Measurements from ENCODE around the gene C1QTNF9.
A peak's percentile ranks its signal among the peaks of the same experiment; 100 is the strongest.

C1QTNF9 gene

GRCh38 chr13:24355103-24355502, 45.7 kb downstream of the C1QTNF9 start:
- no peak overlapping the region for H3K4me2 ChIP-seq (ENCODE audit: low read length)
- no peak overlapping the region for H3K23ac ChIP-seq (ENCODE audit: low read length)
- no peak overlapping the region for H2AFZ ChIP-seq (ENCODE audit: insufficient read depth, low read length, poor library complexity)
- H2BK120ac ChIP-seq (ENCODE audit: insufficient read depth, low read length, poor library complexity) = no peak overlapping the region
- no peak overlapping the region for H4K91ac ChIP-seq (ENCODE audit: low read depth, low read length)
- no peak overlapping the region for H2BK5ac ChIP-seq (ENCODE audit: low read depth, low read length, poor library complexity)
- H3K4ac ChIP-seq (ENCODE audit: low read depth, low read length) = no peak overlapping the region
- H2BK12ac ChIP-seq (ENCODE audit: low read length) = no peak overlapping the region
- no peaks in the 10 kb centered on the region for H3K27me3 ChIP-seq (ENCODE audit: insufficient read depth, low read length)
- no peak overlapping the region for H3K18ac ChIP-seq (ENCODE audit: low read length)
- DNase-seq = peak in 1 of 2 donors; percentile 13
- H3K14ac ChIP-seq (ENCODE audit: low read length) = no peak overlapping the region
- no peaks in the 10 kb centered on the region for H3K79me2 ChIP-seq (ENCODE audit: control insufficient read depth, insufficient read depth, low read length, poor library complexity)
- no peak overlapping the region for H3K27ac ChIP-seq (ENCODE audit: low read depth, low read length)
- H3K4me1 ChIP-seq (ENCODE audit: control insufficient read depth in 1 of 2, insufficient read depth in 2 of 2, low read length in 2 of 2) = no peaks in the 10 kb centered on the region
- WGBS (ENCODE audit: extremely low coverage, insufficient coverage, insufficient read length) = no CpG with 5 or more reads among the region's 13 CpGs
- H3K36me3 ChIP-seq (ENCODE audit: control insufficient read depth in 1 of 2, insufficient read depth in 2 of 2, low read length in 2 of 2) = no peaks in the 10 kb centered on the region
- no peak overlapping the region for H4K12ac ChIP-seq (ENCODE audit: low read depth, low read length)
- no peak overlapping the region for H4K8ac ChIP-seq (ENCODE audit: low read depth, low read length)
- no peak overlapping the region for H3K9ac ChIP-seq (ENCODE audit: low read length)
- H3K79me1 ChIP-seq (ENCODE audit: low read length) = no peaks in the 10 kb centered on the region
- H3K4me3 ChIP-seq (ENCODE audit: low read depth, low read length) = no peak overlapping the region
- peaks cover 14% of the 10 kb centered on the region for H3K9me3 ChIP-seq (ENCODE audit: insufficient read depth, low read depth, low read length)
- H2AK5ac ChIP-seq (ENCODE audit: low read length) = no peak overlapping the region

GRCh38 chr13:24356270-24356669, 46.9 kb downstream of the C1QTNF9 start:
- no peak overlapping the region for H3K4me2 ChIP-seq (ENCODE audit: low read length)

GRCh38 chr13:24356837-24357236, 47.5 kb downstream of the C1QTNF9 start:
- Histone ChIP-seq H3K4me1 (ENCODE audit: control insufficient read depth in 1 of 2, insufficient read depth in 2 of 2, low read length in 2 of 2) (no peaks in the 10 kb centered on the region), H3K36me3 (ENCODE audit: control insufficient read depth in 1 of 2, insufficient read depth in 2 of 2, low read length in 2 of 2) (no peaks in the 10 kb centered on the region), H3K9me3 (ENCODE audit: insufficient read depth, low read depth, low read length) (peaks cover 15% of the 10 kb centered on the region), H3K4me2 (ENCODE audit: low read length) (no peak overlapping the region), H2AFZ (ENCODE audit: insufficient read depth, low read length, poor library complexity) (no peak overlapping the region), H3K9ac (ENCODE audit: low read length) (no peak overlapping the region), H3K4ac (ENCODE audit: low read depth, low read length) (no peak overlapping the region), H2AK5ac (ENCODE audit: low read length) (no peak overlapping the region), H3K18ac (ENCODE audit: low read length) (no peak overlapping the region), H3K27me3 (ENCODE audit: insufficient read depth, low read length) (no peaks in the 10 kb centered on the region), H4K91ac (ENCODE audit: low read depth, low read length) (no peak overlapping the region), H3K79me1 (ENCODE audit: low read length) (no peaks in the 10 kb centered on the region), H3K79me2 (ENCODE audit: control insufficient read depth, insufficient read depth, low read length, poor library complexity) (no peaks in the 10 kb centered on the region), H3K4me3 (ENCODE audit: low read depth, low read length) (peak overlapping the region; percentile 18), H3K23ac (ENCODE audit: low read length) (no peak overlapping the region), H2BK5ac (ENCODE audit: low read depth, low read length, poor library complexity) (no peak overlapping the region), H2BK12ac (ENCODE audit: low read length) (no peak overlapping the region), H3K14ac (ENCODE audit: low read length) (no peak overlapping the region), H4K8ac (ENCODE audit: low read depth, low read length) (no peak overlapping the region), H3K27ac (ENCODE audit: low read depth, low read length) (no peak overlapping the region), H2BK120ac (ENCODE audit: insufficient read depth, low read length, poor library complexity) (no peak overlapping the region), H4K12ac (ENCODE audit: low read depth, low read length) (no peak overlapping the region)
- DNase-seq = no peak
- 100% methylated on average over 7 of the region's 7 CpGs for WGBS (ENCODE audit: extremely low coverage, insufficient coverage, insufficient read length)

More at GRCh38 chr13:24356270-24356669, 46.9 kb downstream of the C1QTNF9 start:
- Histone ChIP-seq H3K23ac (ENCODE audit: low read length) (peak overlapping the region; percentile 64), H3K79me1 (ENCODE audit: low read length) (no peaks in the 10 kb centered on the region), H4K91ac (ENCODE audit: low read depth, low read length) (no peak overlapping the region), H3K18ac (ENCODE audit: low read length) (no peak overlapping the region), H2BK5ac (ENCODE audit: low read depth, low read length, poor library complexity) (no peak overlapping the region), H3K27ac (ENCODE audit: low read depth, low read length) (no peak overlapping the region), H4K8ac (ENCODE audit: low read depth, low read length) (no peak overlapping the region), H2AK5ac (ENCODE audit: low read length) (no peak overlapping the region), H3K9ac (ENCODE audit: low read length) (no peak overlapping the region), H3K9me3 (ENCODE audit: insufficient read depth, low read depth, low read length) (peaks cover 15% of the 10 kb centered on the region), H3K14ac (ENCODE audit: low read length) (no peak overlapping the region), H2BK12ac (ENCODE audit: low read length) (no peak overlapping the region), H3K36me3 (ENCODE audit: control insufficient read depth in 1 of 2, insufficient read depth in 2 of 2, low read length in 2 of 2) (no peaks in the 10 kb centered on the region), H3K4me3 (ENCODE audit: low read depth, low read length) (peak overlapping the region; percentile 59), H3K4ac (ENCODE audit: low read depth, low read length) (no peak overlapping the region), H3K27me3 (ENCODE audit: insufficient read depth, low read length) (no peaks in the 10 kb centered on the region), H3K79me2 (ENCODE audit: control insufficient read depth, insufficient read depth, low read length, poor library complexity) (no peaks in the 10 kb centered on the region), H2BK120ac (ENCODE audit: insufficient read depth, low read length, poor library complexity) (no peak overlapping the region), H4K12ac (ENCODE audit: low read depth, low read length) (no peak overlapping the region), H3K4me1 (ENCODE audit: control insufficient read depth in 1 of 2, insufficient read depth in 2 of 2, low read length in 2 of 2) (no peaks in the 10 kb centered on the region), H2AFZ (ENCODE audit: insufficient read depth, low read length, poor library complexity) (no peak overlapping the region)
- DNase-seq = no peak
- 100% methylated on average over 4 of the region's 7 CpGs for WGBS (ENCODE audit: extremely low coverage, insufficient coverage, insufficient read length)

GRCh38 chr13:24357756-24358155, 48.4 kb downstream of the C1QTNF9 start:
- H4K8ac ChIP-seq (ENCODE audit: low read depth, low read length) = no peak overlapping the region
- no peak overlapping the region for H4K12ac ChIP-seq (ENCODE audit: low read depth, low read length)
- H3K36me3 ChIP-seq (ENCODE audit: control insufficient read depth in 1 of 2, insufficient read depth in 2 of 2, low read length in 2 of 2) = no peaks in the 10 kb centered on the region
- H2AK5ac ChIP-seq (ENCODE audit: low read length) = no peak overlapping the region
- H2BK5ac ChIP-seq (ENCODE audit: low read depth, low read length, poor library complexity) = no peak overlapping the region
- H3K4me1 ChIP-seq (ENCODE audit: control insufficient read depth in 1 of 2, insufficient read depth in 2 of 2, low read length in 2 of 2) = no peaks in the 10 kb centered on the region
- H3K23ac ChIP-seq (ENCODE audit: low read length) = no peak overlapping the region
- DNase-seq = no peak
- H3K79me2 ChIP-seq (ENCODE audit: control insufficient read depth, insufficient read depth, low read length, poor library complexity) = no peaks in the 10 kb centered on the region
- no peak overlapping the region for H3K4me2 ChIP-seq (ENCODE audit: low read length)
- no peak overlapping the region for H3K14ac ChIP-seq (ENCODE audit: low read length)
- no peak overlapping the region for H2BK12ac ChIP-seq (ENCODE audit: low read length)
- no peaks in the 10 kb centered on the region for H3K27me3 ChIP-seq (ENCODE audit: insufficient read depth, low read length)
- no CpG with 5 or more reads among the region's 15 CpGs for WGBS (ENCODE audit: extremely low coverage, insufficient coverage, insufficient read length)
- H3K79me1 ChIP-seq (ENCODE audit: low read length) = no peaks in the 10 kb centered on the region
- H3K9ac ChIP-seq (ENCODE audit: low read length) = no peak overlapping the region
- no peak overlapping the region for H3K18ac ChIP-seq (ENCODE audit: low read length)
- peaks cover 15% of the 10 kb centered on the region for H3K9me3 ChIP-seq (ENCODE audit: insufficient read depth, low read depth, low read length)
- H2BK120ac ChIP-seq (ENCODE audit: insufficient read depth, low read length, poor library complexity) = no peak overlapping the region
- H4K91ac ChIP-seq (ENCODE audit: low read depth, low read length) = no peak overlapping the region
- no peak overlapping the region for H2AFZ ChIP-seq (ENCODE audit: insufficient read depth, low read length, poor library complexity)
- H3K4me3 ChIP-seq (ENCODE audit: low read depth, low read length) = no peak overlapping the region
- H3K4ac ChIP-seq (ENCODE audit: low read depth, low read length) = no peak overlapping the region
- H3K27ac ChIP-seq (ENCODE audit: low read depth, low read length) = no peak overlapping the region
